Liver (tissue), 9 donors: ENCODE results near the gene SLC25A53. TPM values are rescaled to one million over a fixed set of nuclear protein-coding genes. Genes with fewer than 3 reads are reported as not detected.

Experiments
- DNase-seq: peaks from one replicate; pipeline ENCODE4 v3.0.0-alpha.2; 2017; ENCODE audit warnings: low spot score
- H3K27ac ChIP-seq, 2 donors: one replicate each; pipeline ENCODE4 v1.7.0; 2013; ENCODE audit warnings: inconsistent platforms in 2 of 2, low read length in 2 of 2, control low read depth in 1 of 2, low read depth in 1 of 2, mild to moderate bottlenecking in 1 of 2
- H3K27me3 ChIP-seq, 4 donors: one replicate each; pipeline versions ENCODE4 v1.6.1 to v1.7.0; 2013; ENCODE audit warnings: low read length in 3 of 4, inconsistent platforms in 1 of 4, mild to moderate bottlenecking in 1 of 4, moderate library complexity in 1 of 4; ENCODE audit not compliant: control insufficient read depth in 4 of 4, insufficient read depth in 4 of 4
- H3K36me3 ChIP-seq, 4 donors: one replicate each; pipeline versions ENCODE4 v1.6.1 to v1.7.0; 2013; ENCODE audit warnings: low read length in 3 of 4, mild to moderate bottlenecking in 3 of 4, low read depth in 1 of 4, moderate library complexity in 1 of 4; ENCODE audit not compliant: control insufficient read depth in 4 of 4, insufficient read depth in 3 of 4
- H3K4me1 ChIP-seq, 4 donors: one replicate each; pipeline versions ENCODE4 v1.6.1 to v1.7.0; 2013; ENCODE audit warnings: low read length in 3 of 4, mild to moderate bottlenecking in 3 of 4, moderate library complexity in 1 of 4; ENCODE audit not compliant: control insufficient read depth in 4 of 4, insufficient read depth in 4 of 4
- H3K4me3 ChIP-seq, 3 donors: one replicate each; pipeline versions ENCODE4 v1.6.1 to v1.7.0; 2013; ENCODE audit warnings: low read length in 3 of 3, control low read depth in 1 of 3, low read depth in 1 of 3, mild to moderate bottlenecking in 1 of 3
- H3K9ac ChIP-seq, 2 donors: one replicate each; pipeline ENCODE4 v1.7.0; 2013; ENCODE audit warnings: low read length in 2 of 2, mild to moderate bottlenecking in 2 of 2, moderate library complexity in 2 of 2, control low read depth in 1 of 2, low read depth in 1 of 2
- H3K9me3 ChIP-seq, 4 donors: one replicate each; pipeline versions ENCODE4 v1.6.1 to v1.7.0; 2013; ENCODE audit warnings: low read length in 3 of 4; ENCODE audit not compliant: control insufficient read depth in 4 of 4
- EGR1 ChIP-seq, 2 donors: IDR thresholded peaks; 2 replicates each; pipeline ENCODE4 v1.6.1; 2016 to 2018; ENCODE audit warnings: antibody characterized with exemption in 2 of 2, low read depth in 2 of 2
- FOXA1 ChIP-seq: IDR thresholded peaks from 2 replicates; pipeline ENCODE4 v1.6.1; 2016; ENCODE audit warnings: antibody characterized with exemption
- FOXA2 ChIP-seq: IDR thresholded peaks from 2 replicates; pipeline ENCODE4 v1.6.1; 2016; ENCODE audit warnings: antibody characterized with exemption
- GABPA ChIP-seq, 2 donors: IDR thresholded peaks in 1 of 2; conservative IDR thresholded peaks in 1 of 2; 2 replicates each; pipeline ENCODE4 v1.6.1; 2016; ENCODE audit warnings: antibody characterized with exemption in 2 of 2, mild to moderate bottlenecking in 1 of 2, moderate library complexity in 1 of 2
- HNF4A ChIP-seq, 2 donors: conservative IDR thresholded peaks; 2 replicates each; pipeline ENCODE4 v1.6.1; 2016; ENCODE audit warnings: antibody characterized with exemption in 2 of 2, mild to moderate bottlenecking in 2 of 2
- HNF4G ChIP-seq: IDR thresholded peaks from 2 replicates; pipeline ENCODE4 v1.6.1; 2016; ENCODE audit warnings: antibody characterized with exemption
- JUND ChIP-seq, 2 donors: IDR thresholded peaks; 2 replicates each; pipeline ENCODE4 v1.6.1; 2016; ENCODE audit warnings: antibody characterized with exemption in 2 of 2
- NR2F2 ChIP-seq: IDR thresholded peaks from 2 replicates; pipeline ENCODE4 v1.6.1; 2016; ENCODE audit warnings: antibody characterized with exemption
- RAD21 ChIP-seq, 2 donors: IDR thresholded peaks; 2 replicates each; pipeline ENCODE4 v1.6.1; 2016; ENCODE audit warnings: antibody characterized with exemption in 2 of 2, mild to moderate bottlenecking in 2 of 2
- RXRA ChIP-seq, 2 donors: IDR thresholded peaks; 2 replicates each; pipeline ENCODE4 v1.6.1; 2017 to 2018; ENCODE audit warnings: antibody characterized with exemption in 2 of 2, mild to moderate bottlenecking in 1 of 2
- SP1 ChIP-seq: IDR thresholded peaks from 2 replicates; pipeline ENCODE4 v1.6.1; 2018; ENCODE audit warnings: antibody characterized with exemption, mild to moderate bottlenecking
- TAF1 ChIP-seq: conservative IDR thresholded peaks from 2 replicates; pipeline ENCODE4 v1.6.1; 2016; ENCODE audit warnings: antibody characterized with exemption, mild to moderate bottlenecking
- YY1 ChIP-seq: IDR thresholded peaks from 2 replicates; pipeline ENCODE4 v1.6.1; 2016; ENCODE audit warnings: antibody characterized with exemption, mild to moderate bottlenecking
- WGBS: extraction: QIAGEN DNeasy Blood & Tissue Kit; methylation state at CpG from one replicate; pipeline ENCODE4 v1.1.7; 2013; 5-methylcytosine and 5-hydroxymethylcytosine counted together
- polyA plus RNA-seq, 2 donors: library from polyadenylated mRNA; stranded (reverse) in 1 of 2; unstranded in 1 of 2; fragments of 200-250 nt in 1 of 2; fragments of >200 nt in 1 of 2; fragmentation: Nextera tagmentation in 1 of 2; extraction: Ambion mirVana in 1 of 2; gene quantifications; one replicate each; pipeline versions ENCODE4 v1.2.1 to v1.2.3, GENCODE V29; 2013 to 2015
- total RNA-seq, 2 donors: library from RNA; depleted of rRNA; stranded (reverse); fragments of >200 nt; gene quantifications; one replicate each; pipeline ENCODE4 v1.2.3, GENCODE V29; 2014
- TF ChIP-seq, protein P1 (sequence below): IDR thresholded peaks from 2 replicates; pipeline ENCODE4 v1.6.1; 2016; ENCODE audit warnings: antibody characterized with exemption
- TF ChIP-seq, protein P2 (sequence below): IDR thresholded peaks from 2 replicates; pipeline ENCODE4 v1.6.1; 2016; ENCODE audit warnings: antibody characterized with exemption
- TF ChIP-seq, protein P3 (sequence below): IDR thresholded peaks from 2 replicates; pipeline ENCODE4 v1.6.1; 2016; ENCODE audit warnings: antibody characterized with exemption
- TF ChIP-seq, protein P4 (sequence below): fragments of 150-350 bp; IDR thresholded peaks from 2 replicates; pipeline ENCODE4 v1.5.1; 2017; ENCODE audit warnings: improper control_type of control experiment, low read depth, low read length; ENCODE audit not compliant: missing input control
- TF ChIP-seq, protein P5 (sequence below): IDR thresholded peaks from 2 replicates; pipeline ENCODE4 v1.6.1; 2016; ENCODE audit warnings: antibody characterized with exemption, mild to moderate bottlenecking
- donor health status: healthy.
- donor health status: healthy.
- donor health status: healthy.
- donor health status: healthy.
- donor health status: healthy.

The SLC25A53 gene
- total and polyA plus RNA-seq, 4 donors, result 2.8 to 8.5 (median 7.1) TPM

DNA sequence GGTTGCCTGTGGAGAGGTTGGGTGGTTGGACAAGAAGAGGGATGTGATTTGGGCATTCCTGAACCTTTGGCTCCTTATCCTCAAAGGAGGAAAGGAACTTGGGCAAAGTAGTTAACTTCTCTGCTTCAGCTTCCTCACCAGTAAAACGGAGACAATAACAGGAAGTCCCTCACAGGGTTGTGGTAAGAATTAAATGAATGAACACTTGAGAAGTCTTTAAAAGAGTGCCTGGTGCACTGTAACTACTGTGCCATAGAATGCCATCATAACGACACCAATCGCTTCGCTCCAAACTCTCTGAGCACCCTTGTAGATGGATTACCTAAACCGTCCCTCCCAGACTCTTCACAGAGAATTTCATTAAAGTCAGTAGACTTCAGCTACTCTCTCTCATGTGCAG, 34.0 kb downstream of the SLC25A53 start:
- Histone ChIP-seq H3K4me1 (no peaks in the 10 kb centered on the region), H3K36me3 (no peaks in the 10 kb centered on the region), H3K27me3 (peaks cover 0 to 2% (median 0%) of the 10 kb centered on the region in 4 donors), H3K27ac (no peak overlapping the region), H3K9ac (no peak overlapping the region), H3K9me3 (no peaks in the 10 kb centered on the region), H3K4me3 (no peak overlapping the region)
- WGBS, result 75% methylated on average over 5 of the region's 5 CpGs
- TF ChIP-seq TAF1 (no peak), FOXA1 (no peak), EGR1 (IDR thresholded peaks at IDR 0.05; ENCODE audit: low read depth in 2 of 2) (no peak), GABPA (IDR thresholded peaks at IDR 0.05 in 1 of 2, conservative IDR thresholded peaks at IDR 0.05 in 1 of 2) (no peak), RXRA (IDR thresholded peaks at IDR 0.05) (no peak), NR2F2 (no peak), HNF4G (no peak), HNF4A (conservative IDR thresholded peaks at IDR 0.05) (no peak), SP1 (no peak), FOXA2 (no peak), RAD21 (IDR thresholded peaks at IDR 0.05) (no peak), JUND (IDR thresholded peaks at IDR 0.05) (no peak), YY1 (no peak)
- TF ChIP-seq, protein P1, sequence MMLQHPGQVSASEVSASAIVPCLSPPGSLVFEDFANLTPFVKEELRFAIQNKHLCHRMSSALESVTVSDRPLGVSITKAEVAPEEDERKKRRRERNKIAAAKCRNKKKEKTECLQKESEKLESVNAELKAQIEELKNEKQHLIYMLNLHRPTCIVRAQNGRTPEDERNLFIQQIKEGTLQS, result no peak
- TF ChIP-seq, protein P2, sequence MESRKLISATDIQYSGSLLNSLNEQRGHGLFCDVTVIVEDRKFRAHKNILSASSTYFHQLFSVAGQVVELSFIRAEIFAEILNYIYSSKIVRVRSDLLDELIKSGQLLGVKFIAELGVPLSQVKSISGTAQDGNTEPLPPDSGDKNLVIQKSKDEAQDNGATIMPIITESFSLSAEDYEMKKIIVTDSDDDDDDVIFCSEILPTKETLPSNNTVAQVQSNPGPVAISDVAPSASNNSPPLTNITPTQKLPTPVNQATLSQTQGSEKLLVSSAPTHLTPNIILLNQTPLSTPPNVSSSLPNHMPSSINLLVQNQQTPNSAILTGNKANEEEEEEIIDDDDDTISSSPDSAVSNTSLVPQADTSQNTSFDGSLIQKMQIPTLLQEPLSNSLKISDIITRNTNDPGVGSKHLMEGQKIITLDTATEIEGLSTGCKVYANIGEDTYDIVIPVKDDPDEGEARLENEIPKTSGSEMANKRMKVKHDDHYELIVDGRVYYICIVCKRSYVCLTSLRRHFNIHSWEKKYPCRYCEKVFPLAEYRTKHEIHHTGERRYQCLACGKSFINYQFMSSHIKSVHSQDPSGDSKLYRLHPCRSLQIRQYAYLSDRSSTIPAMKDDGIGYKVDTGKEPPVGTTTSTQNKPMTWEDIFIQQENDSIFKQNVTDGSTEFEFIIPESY, result no peak
- TF ChIP-seq, protein P3, sequence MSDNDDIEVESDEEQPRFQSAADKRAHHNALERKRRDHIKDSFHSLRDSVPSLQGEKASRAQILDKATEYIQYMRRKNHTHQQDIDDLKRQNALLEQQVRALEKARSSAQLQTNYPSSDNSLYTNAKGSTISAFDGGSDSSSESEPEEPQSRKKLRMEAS, result no peak
- TF ChIP-seq, protein P4, sequence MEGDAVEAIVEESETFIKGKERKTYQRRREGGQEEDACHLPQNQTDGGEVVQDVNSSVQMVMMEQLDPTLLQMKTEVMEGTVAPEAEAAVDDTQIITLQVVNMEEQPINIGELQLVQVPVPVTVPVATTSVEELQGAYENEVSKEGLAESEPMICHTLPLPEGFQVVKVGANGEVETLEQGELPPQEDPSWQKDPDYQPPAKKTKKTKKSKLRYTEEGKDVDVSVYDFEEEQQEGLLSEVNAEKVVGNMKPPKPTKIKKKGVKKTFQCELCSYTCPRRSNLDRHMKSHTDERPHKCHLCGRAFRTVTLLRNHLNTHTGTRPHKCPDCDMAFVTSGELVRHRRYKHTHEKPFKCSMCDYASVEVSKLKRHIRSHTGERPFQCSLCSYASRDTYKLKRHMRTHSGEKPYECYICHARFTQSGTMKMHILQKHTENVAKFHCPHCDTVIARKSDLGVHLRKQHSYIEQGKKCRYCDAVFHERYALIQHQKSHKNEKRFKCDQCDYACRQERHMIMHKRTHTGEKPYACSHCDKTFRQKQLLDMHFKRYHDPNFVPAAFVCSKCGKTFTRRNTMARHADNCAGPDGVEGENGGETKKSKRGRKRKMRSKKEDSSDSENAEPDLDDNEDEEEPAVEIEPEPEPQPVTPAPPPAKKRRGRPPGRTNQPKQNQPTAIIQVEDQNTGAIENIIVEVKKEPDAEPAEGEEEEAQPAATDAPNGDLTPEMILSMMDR, result no peak
- TF ChIP-seq, protein P5, sequence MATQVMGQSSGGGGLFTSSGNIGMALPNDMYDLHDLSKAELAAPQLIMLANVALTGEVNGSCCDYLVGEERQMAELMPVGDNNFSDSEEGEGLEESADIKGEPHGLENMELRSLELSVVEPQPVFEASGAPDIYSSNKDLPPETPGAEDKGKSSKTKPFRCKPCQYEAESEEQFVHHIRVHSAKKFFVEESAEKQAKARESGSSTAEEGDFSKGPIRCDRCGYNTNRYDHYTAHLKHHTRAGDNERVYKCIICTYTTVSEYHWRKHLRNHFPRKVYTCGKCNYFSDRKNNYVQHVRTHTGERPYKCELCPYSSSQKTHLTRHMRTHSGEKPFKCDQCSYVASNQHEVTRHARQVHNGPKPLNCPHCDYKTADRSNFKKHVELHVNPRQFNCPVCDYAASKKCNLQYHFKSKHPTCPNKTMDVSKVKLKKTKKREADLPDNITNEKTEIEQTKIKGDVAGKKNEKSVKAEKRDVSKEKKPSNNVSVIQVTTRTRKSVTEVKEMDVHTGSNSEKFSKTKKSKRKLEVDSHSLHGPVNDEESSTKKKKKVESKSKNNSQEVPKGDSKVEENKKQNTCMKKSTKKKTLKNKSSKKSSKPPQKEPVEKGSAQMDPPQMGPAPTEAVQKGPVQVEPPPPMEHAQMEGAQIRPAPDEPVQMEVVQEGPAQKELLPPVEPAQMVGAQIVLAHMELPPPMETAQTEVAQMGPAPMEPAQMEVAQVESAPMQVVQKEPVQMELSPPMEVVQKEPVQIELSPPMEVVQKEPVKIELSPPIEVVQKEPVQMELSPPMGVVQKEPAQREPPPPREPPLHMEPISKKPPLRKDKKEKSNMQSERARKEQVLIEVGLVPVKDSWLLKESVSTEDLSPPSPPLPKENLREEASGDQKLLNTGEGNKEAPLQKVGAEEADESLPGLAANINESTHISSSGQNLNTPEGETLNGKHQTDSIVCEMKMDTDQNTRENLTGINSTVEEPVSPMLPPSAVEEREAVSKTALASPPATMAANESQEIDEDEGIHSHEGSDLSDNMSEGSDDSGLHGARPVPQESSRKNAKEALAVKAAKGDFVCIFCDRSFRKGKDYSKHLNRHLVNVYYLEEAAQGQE, result no peak
- DNase-seq, result no peak
